GM23338 (cell line): ENCODE measurements around the gene JAZF1. TPM values are rescaled to one million over a fixed set of nuclear protein-coding genes. Genes with fewer than 3 reads are reported as not detected.

ENCODE experiments used
- ATAC-seq: fragments of 200-7000 bp; cut with Tn5 transposase; 3 replicates; pipeline ENCODE4 v1.9.1; 2020
- DNase-seq: peaks from one replicate; pipeline ENCODE4 v3.0.0-alpha.2; 2015; ENCODE audit warnings: low spot score
- H2AFZ ChIP-seq: fragments of 200-600 bp; sonication (generic); 2 replicates; pipeline ENCODE4 v1.8.0; 2016; ENCODE audit warnings: antibody characterized with exemption, mild to moderate bottlenecking, moderate library complexity
- H3F3A ChIP-seq: fragments of 200-600 bp; sonication (generic); replicated peaks from 2 replicates; pipeline ENCODE4 v1.8.0; 2017; ENCODE audit warnings: antibody characterized with exemption, mixed run types, low read depth
- H3K27ac ChIP-seq: fragments of 200-600 bp; sonication (generic); 2 replicates; pipeline ENCODE4 v1.6.1; 2016; ENCODE audit warnings: low read depth
- H3K27me3 ChIP-seq: fragments of 200-600 bp; sonication (generic); 2 replicates; pipeline ENCODE4 v1.8.0; 2016; ENCODE audit warnings: mild to moderate bottlenecking, mixed run types, moderate library complexity; ENCODE audit not compliant: insufficient read depth
- H3K36me3 ChIP-seq: fragments of 200-600 bp; sonication (generic); 2 replicates; pipeline ENCODE4 v1.8.0; 2016; ENCODE audit warnings: mild to moderate bottlenecking; ENCODE audit not compliant: insufficient read depth
- H3K4me1 ChIP-seq: fragments of 200-600 bp; sonication (generic); 2 replicates; pipeline ENCODE4 v1.8.0; 2016; ENCODE audit warnings: mild to moderate bottlenecking, moderate library complexity; ENCODE audit not compliant: insufficient read depth
- H3K4me2 ChIP-seq: fragments of 200-600 bp; sonication (generic); 2 replicates; pipeline ENCODE4 v1.7.1; 2017; ENCODE audit warnings: mixed run types
- H3K4me3 ChIP-seq: fragments of 200-600 bp; sonication (generic); 2 replicates; pipeline ENCODE4 v1.6.1; 2016; ENCODE audit warnings: mixed run types
- H3K79me2 ChIP-seq: fragments of 200-600 bp; sonication (generic); replicated peaks from 2 replicates; pipeline ENCODE4 v1.8.0; 2017; ENCODE audit warnings: mild to moderate bottlenecking; ENCODE audit not compliant: insufficient read depth
- H3K9me2 ChIP-seq: fragments of 200-600 bp; sonication (generic); 2 replicates; pipeline ENCODE4 v1.8.0; 2017; ENCODE audit not compliant: insufficient read depth
- H4K20me1 ChIP-seq: fragments of 200-600 bp; sonication (generic); replicated peaks from 2 replicates; pipeline ENCODE4 v1.8.0; 2017; ENCODE audit warnings: mild to moderate bottlenecking; ENCODE audit not compliant: insufficient read depth
- H3K27ac Mint-ChIP-seq: 2 replicates; pipeline ENCODE4 v1.8.0; 2020; ENCODE audit warnings: inconsistent platforms, mild to moderate bottlenecking, moderate library complexity, mixed read lengths
- H3K27me3 Mint-ChIP-seq: 3 replicates; pipeline ENCODE4 v1.8.0; 2022; ENCODE audit warnings: low read depth, mild to moderate bottlenecking, moderate library complexity, mixed read lengths, inconsistent platforms; ENCODE audit not compliant: insufficient read depth, poor library complexity
- H3K36me3 Mint-ChIP-seq: 3 replicates; pipeline ENCODE4 v1.8.0; 2021; ENCODE audit warnings: low read depth, mild to moderate bottlenecking, inconsistent platforms, moderate library complexity, mixed read lengths
- H3K4me1 Mint-ChIP-seq: 3 replicates; pipeline ENCODE4 v1.8.0; 2020; ENCODE audit warnings: mild to moderate bottlenecking, inconsistent platforms, mixed read lengths
- H3K4me3 Mint-ChIP-seq: 3 replicates; pipeline ENCODE4 v1.8.0; 2021; ENCODE audit warnings: moderate library complexity, mild to moderate bottlenecking, inconsistent platforms, mixed read lengths
- H3K9me3 Mint-ChIP-seq: 3 replicates; pipeline ENCODE4 v1.8.0; 2020; ENCODE audit warnings: moderate library complexity, mild to moderate bottlenecking, inconsistent platforms, mixed read lengths
- CREB1 ChIP-seq: fragments of 250-450 bp; sonication (Bioruptor Pico); IDR thresholded peaks from 2 replicates; pipeline ENCODE4 v1.5.0; 2020; ENCODE audit warnings: low read depth, mild to moderate bottlenecking, moderate library complexity
- CTCF ChIP-seq, 2 experiments: fragments of 200-600 bp in 1 of 2; sonication (generic) in 1 of 2; conservative IDR thresholded peaks; 2 replicates each; pipeline versions ENCODE4 v1.5.1 to v1.6.1; 2016 to 2017; ENCODE audit warnings: antibody characterized with exemption in 2 of 2, low read depth in 2 of 2, mild to moderate bottlenecking in 2 of 2, moderate library complexity in 1 of 2
- ETS1 ChIP-seq: IDR thresholded peaks from 2 replicates; pipeline ENCODE4 v1.6.1; 2016; ENCODE audit warnings: antibody characterized with exemption
- EZH2 ChIP-seq: fragments of 200-600 bp; sonication (generic); IDR thresholded peaks from one replicate; pipeline ENCODE4 v1.8.0; 2017; ENCODE audit warnings: antibody characterized with exemption, mild to moderate bottlenecking, low read depth; ENCODE audit not compliant: unreplicated experiment
- EZH2phosphoT487 ChIP-seq: fragments of 200-600 bp; sonication (generic); IDR thresholded peaks from one replicate; pipeline ENCODE4 v1.8.1; 2018; ENCODE audit warnings: antibody characterized with exemption; ENCODE audit not compliant: unreplicated experiment
- JUNB ChIP-seq: IDR thresholded peaks from one replicate; pipeline ENCODE4 v1.6.1; 2016; ENCODE audit warnings: antibody characterized with exemption; ENCODE audit not compliant: unreplicated experiment
- NANOG ChIP-seq: IDR thresholded peaks from 2 replicates; pipeline ENCODE4 v1.6.1; 2016; ENCODE audit warnings: antibody characterized with exemption, borderline replicate concordance
- STAT1 ChIP-seq: IDR thresholded peaks from one replicate; pipeline ENCODE4 v1.6.1; 2016; ENCODE audit warnings: antibody characterized with exemption; ENCODE audit not compliant: unreplicated experiment
- ZNF114 ChIP-seq: fragments of 250-450 bp; sonication (Bioruptor Pico); IDR thresholded peaks from 2 replicates; pipeline ENCODE4 v1.5.0; 2020; ENCODE audit warnings: mild to moderate bottlenecking, moderate library complexity
- ZNF331 ChIP-seq: fragments of 250-450 bp; sonication (Bioruptor Pico); IDR thresholded peaks from 2 replicates; pipeline ENCODE4 v1.5.0; 2020; ENCODE audit warnings: low read depth, mild to moderate bottlenecking, moderate library complexity
- polyA plus RNA-seq: library from polyadenylated mRNA; unstranded; fragments of >200 nt; fragmentation: Nextera tagmentation; extraction: Ambion mirVana; gene quantifications from 2 replicates; pipeline ENCODE4 v1.2.1, GENCODE V29; 2016
- total RNA-seq: library from RNA; depleted of rRNA; stranded (reverse); fragments of >200 nt; shearing (Covaris generic); gene quantifications from 2 replicates; pipeline ENCODE4 v1.2.3, GENCODE V29; 2014
- TF ChIP-seq, protein P1 (sequence below): IDR thresholded peaks from one replicate; pipeline ENCODE4 v1.6.1; 2018; ENCODE audit warnings: antibody characterized with exemption; ENCODE audit not compliant: unreplicated experiment
- TF ChIP-seq, protein P2 (sequence below): fragments of 250-450 bp; sonication (Bioruptor Pico); IDR thresholded peaks from 2 replicates; pipeline ENCODE4 v1.5.0; 2020; ENCODE audit warnings: mild to moderate bottlenecking, moderate library complexity

The JAZF1 gene
- total and polyA plus RNA-seq, 2 experiments from 2014 or later: 12.2 to 22.2 TPM

GRCh38 chr7:28108747-28109146 is 71.8 kb downstream of the JAZF1 start:
- Histone ChIP-seq H3K36me3 (no peaks in the 10 kb centered on the region), H3K4me2 (no peak overlapping the region), H2AFZ (no peak overlapping the region), H3K9me2 (no peaks in the 10 kb centered on the region; the same call in 1 of the 2 replicates), H3F3A (no peaks in the 10 kb centered on the region), H3K27me3 (no peaks in the 10 kb centered on the region), H3K4me3 (no peak overlapping the region), H3K79me2 (peaks cover 35% of the 10 kb centered on the region), H3K4me1 (peaks cover 24% of the 10 kb centered on the region), H4K20me1 (no peaks in the 10 kb centered on the region), H3K27ac (no peak overlapping the region)
- TF ChIP-seq ETS1 (no peak), ZNF331 (CRISPR knock-in tag) (no peak), EZH2phosphoT487 (no peak), EZH2 (no peak), STAT1 (no peak), JUNB (no peak), CTCF (conservative IDR thresholded peaks at IDR 0.05; ENCODE audit: low read depth in 2 of 2) (no peak), CREB1 (CRISPR knock-in tag) (no peak), NANOG (no peak), ZNF114 (CRISPR knock-in tag) (no peak)
- TF ChIP-seq, protein P1, sequence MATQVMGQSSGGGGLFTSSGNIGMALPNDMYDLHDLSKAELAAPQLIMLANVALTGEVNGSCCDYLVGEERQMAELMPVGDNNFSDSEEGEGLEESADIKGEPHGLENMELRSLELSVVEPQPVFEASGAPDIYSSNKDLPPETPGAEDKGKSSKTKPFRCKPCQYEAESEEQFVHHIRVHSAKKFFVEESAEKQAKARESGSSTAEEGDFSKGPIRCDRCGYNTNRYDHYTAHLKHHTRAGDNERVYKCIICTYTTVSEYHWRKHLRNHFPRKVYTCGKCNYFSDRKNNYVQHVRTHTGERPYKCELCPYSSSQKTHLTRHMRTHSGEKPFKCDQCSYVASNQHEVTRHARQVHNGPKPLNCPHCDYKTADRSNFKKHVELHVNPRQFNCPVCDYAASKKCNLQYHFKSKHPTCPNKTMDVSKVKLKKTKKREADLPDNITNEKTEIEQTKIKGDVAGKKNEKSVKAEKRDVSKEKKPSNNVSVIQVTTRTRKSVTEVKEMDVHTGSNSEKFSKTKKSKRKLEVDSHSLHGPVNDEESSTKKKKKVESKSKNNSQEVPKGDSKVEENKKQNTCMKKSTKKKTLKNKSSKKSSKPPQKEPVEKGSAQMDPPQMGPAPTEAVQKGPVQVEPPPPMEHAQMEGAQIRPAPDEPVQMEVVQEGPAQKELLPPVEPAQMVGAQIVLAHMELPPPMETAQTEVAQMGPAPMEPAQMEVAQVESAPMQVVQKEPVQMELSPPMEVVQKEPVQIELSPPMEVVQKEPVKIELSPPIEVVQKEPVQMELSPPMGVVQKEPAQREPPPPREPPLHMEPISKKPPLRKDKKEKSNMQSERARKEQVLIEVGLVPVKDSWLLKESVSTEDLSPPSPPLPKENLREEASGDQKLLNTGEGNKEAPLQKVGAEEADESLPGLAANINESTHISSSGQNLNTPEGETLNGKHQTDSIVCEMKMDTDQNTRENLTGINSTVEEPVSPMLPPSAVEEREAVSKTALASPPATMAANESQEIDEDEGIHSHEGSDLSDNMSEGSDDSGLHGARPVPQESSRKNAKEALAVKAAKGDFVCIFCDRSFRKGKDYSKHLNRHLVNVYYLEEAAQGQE: no peak
- TF ChIP-seq, protein P2, sequence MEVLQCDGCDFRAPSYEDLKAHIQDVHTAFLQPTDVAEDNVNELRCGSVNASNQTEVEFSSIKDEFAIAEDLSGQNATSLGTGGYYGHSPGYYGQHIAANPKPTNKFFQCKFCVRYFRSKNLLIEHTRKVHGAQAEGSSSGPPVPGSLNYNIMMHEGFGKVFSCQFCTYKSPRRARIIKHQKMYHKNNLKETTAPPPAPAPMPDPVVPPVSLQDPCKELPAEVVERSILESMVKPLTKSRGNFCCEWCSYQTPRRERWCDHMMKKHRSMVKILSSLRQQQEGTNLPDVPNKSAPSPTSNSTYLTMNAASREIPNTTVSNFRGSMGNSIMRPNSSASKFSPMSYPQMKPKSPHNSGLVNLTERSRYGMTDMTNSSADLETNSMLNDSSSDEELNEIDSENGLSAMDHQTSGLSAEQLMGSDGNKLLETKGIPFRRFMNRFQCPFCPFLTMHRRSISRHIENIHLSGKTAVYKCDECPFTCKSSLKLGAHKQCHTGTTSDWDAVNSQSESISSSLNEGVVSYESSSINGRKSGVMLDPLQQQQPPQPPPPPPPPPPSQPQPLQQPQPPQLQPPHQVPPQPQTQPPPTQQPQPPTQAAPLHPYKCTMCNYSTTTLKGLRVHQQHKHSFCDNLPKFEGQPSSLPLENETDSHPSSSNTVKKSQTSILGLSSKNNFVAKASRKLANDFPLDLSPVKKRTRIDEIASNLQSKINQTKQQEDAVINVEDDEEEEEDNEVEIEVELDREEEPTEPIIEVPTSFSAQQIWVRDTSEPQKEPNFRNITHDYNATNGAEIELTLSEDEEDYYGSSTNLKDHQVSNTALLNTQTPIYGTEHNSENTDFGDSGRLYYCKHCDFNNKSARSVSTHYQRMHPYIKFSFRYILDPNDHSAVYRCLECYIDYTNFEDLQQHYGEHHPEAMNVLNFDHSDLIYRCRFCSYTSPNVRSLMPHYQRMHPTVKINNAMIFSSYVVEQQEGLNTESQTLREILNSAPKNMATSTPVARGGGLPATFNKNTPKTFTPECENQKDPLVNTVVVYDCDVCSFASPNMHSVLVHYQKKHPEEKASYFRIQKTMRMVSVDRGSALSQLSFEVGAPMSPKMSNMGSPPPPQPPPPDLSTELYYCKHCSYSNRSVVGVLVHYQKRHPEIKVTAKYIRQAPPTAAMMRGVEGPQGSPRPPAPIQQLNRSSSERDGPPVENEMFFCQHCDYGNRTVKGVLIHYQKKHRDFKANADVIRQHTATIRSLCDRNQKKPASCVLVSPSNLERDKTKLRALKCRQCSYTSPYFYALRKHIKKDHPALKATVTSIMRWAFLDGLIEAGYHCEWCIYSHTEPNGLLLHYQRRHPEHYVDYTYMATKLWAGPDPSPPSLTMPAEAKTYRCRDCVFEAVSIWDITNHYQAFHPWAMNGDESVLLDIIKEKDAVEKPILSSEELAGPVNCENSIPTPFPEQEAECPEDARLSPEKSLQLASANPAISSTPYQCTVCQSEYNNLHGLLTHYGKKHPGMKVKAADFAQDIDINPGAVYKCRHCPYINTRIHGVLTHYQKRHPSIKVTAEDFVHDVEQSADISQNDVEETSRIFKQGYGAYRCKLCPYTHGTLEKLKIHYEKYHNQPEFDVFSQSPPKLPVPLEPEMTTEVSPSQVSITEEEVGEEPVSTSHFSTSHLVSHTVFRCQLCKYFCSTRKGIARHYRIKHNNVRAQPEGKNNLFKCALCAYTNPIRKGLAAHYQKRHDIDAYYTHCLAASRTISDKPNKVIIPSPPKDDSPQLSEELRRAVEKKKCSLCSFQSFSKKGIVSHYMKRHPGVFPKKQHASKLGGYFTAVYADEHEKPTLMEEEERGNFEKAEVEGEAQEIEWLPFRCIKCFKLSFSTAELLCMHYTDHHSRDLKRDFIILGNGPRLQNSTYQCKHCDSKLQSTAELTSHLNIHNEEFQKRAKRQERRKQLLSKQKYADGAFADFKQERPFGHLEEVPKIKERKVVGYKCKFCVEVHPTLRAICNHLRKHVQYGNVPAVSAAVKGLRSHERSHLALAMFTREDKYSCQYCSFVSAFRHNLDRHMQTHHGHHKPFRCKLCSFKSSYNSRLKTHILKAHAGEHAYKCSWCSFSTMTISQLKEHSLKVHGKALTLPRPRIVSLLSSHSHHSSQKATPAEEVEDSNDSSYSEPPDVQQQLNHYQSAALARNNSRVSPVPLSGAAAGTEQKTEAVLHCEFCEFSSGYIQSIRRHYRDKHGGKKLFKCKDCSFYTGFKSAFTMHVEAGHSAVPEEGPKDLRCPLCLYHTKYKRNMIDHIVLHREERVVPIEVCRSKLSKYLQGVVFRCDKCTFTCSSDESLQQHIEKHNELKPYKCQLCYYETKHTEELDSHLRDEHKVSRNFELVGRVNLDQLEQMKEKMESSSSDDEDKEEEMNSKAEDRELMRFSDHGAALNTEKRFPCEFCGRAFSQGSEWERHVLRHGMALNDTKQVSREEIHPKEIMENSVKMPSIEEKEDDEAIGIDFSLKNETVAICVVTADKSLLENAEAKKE (CRISPR knock-in tag): no peak
- H3K9me3 Mint-ChIP-seq: no peaks in the 10 kb centered on the region
- ATAC-seq: no peak
- H3K27ac Mint-ChIP-seq: no peak overlapping the region
- H3K4me1 Mint-ChIP-seq: peaks cover 19% of the 10 kb centered on the region
- no peaks in the 10 kb centered on the region for H3K27me3 Mint-ChIP-seq
- no peaks in the 10 kb centered on the region for H3K36me3 Mint-ChIP-seq
- no peak overlapping the region for H3K4me3 Mint-ChIP-seq
- no peak for DNase-seq
